PC-3 (cell line): ENCODE data around the gene ARHGEF25. TPM values are rescaled to one million over a fixed set of nuclear protein-coding genes. Genes with fewer than 3 reads are reported as not detected.

ENCODE experiments used
- ATAC-seq: fragments of 200-7000 bp; cut with Tn5 transposase; 2 replicates; pipeline ENCODE4 v1.9.1; 2020; ENCODE audit warnings: mild to moderate bottlenecking, moderate library complexity
- Bru-seq: library from RNA; stranded (reverse); fragments of 400-500 nt; gene quantifications from one replicate; lab custom pipeline; 2021; lab: Mats Ljungman, UMichigan
- BruChase-seq, 2 experiments: library from RNA; stranded (reverse); fragments of 400-500 nt; gene quantifications; one replicate each; lab custom pipeline; 2021; lab: Mats Ljungman, UMichigan
- BruUV-seq: library from RNA; stranded (reverse); fragments of 400-500 nt; replicated peaks from 2 replicates; lab custom pipeline; 2021; lab: Mats Ljungman, UMichigan
- CTCF ChIA-PET: fragments of 300-600 bp; sonication (Branson Sonifier 250); formaldehyde crosslinking; loops from one replicate; lab custom pipeline; 2022; ENCODE audit warnings: antibody characterized with exemption; lab: Charles Lee
- POLR2A ChIA-PET: fragments of 300-600 bp; sonication (Branson Sonifier 250); formaldehyde crosslinking; loops from one replicate; lab custom pipeline; 2022; ENCODE audit warnings: antibody characterized with exemption; ENCODE audit not compliant: unreplicated experiment; lab: Charles Lee
- DNase-seq: peaks from one replicate; pipeline ENCODE4 v3.0.0-alpha.2; 2015
- H2AFZ ChIP-seq: fragments of 300-600 bp; sonication (generic); 2 replicates; pipeline ENCODE4 v1.6.0; 2016; ENCODE audit warnings: antibody characterized with exemption, low read length
- H3F3A ChIP-seq: fragments of 300-600 bp; sonication (generic); one replicate; pipeline ENCODE4 v1.6.0; 2017; ENCODE audit warnings: antibody characterized with exemption, low read length, control low read depth, mild to moderate bottlenecking; ENCODE audit not compliant: unreplicated experiment
- H3K27ac ChIP-seq: fragments of 300-600 bp; sonication (generic); 2 replicates; pipeline ENCODE4 v1.5.1; 2016; ENCODE audit warnings: mild to moderate bottlenecking, low read length
- H3K27me3 ChIP-seq: fragments of 300-600 bp; sonication (generic); 2 replicates; pipeline ENCODE4 v1.6.1; 2016; ENCODE audit warnings: low read length, mixed read lengths
- H3K36me3 ChIP-seq: fragments of 300-600 bp; sonication (generic); 2 replicates; pipeline ENCODE4 v1.6.1; 2016; ENCODE audit warnings: low read depth, mixed run types, low read length, mixed read lengths
- H3K4me1 ChIP-seq: fragments of 300-600 bp; sonication (generic); 2 replicates; pipeline ENCODE4 v1.5.1; 2016; ENCODE audit warnings: low read length; ENCODE audit not compliant: insufficient read depth
- H3K4me2 ChIP-seq: fragments of 300-600 bp; sonication (generic); 2 replicates; pipeline ENCODE4 v1.6.0; 2016; ENCODE audit warnings: low read length
- H3K4me3 ChIP-seq: fragments of 300-600 bp; sonication (generic); 2 replicates; pipeline ENCODE4 v1.5.1; 2016; ENCODE audit warnings: mild to moderate bottlenecking, low read length, mixed read lengths
- H3K79me2 ChIP-seq: fragments of 300-600 bp; sonication (generic); 2 replicates; pipeline ENCODE4 v1.6.1; 2017; ENCODE audit warnings: low read length, mixed read lengths
- H3K9ac ChIP-seq: fragments of 300-600 bp; sonication (generic); 2 replicates; pipeline ENCODE4 v1.6.0; 2016; ENCODE audit warnings: mild to moderate bottlenecking, low read length
- H3K9me2 ChIP-seq: fragments of 300-600 bp; sonication (generic); replicated peaks from 2 replicates; pipeline ENCODE4 v1.6.1; 2016; ENCODE audit warnings: mixed run types, low read length, mixed read lengths
- H3K9me3 ChIP-seq: fragments of 300-600 bp; sonication (generic); 2 replicates; pipeline ENCODE4 v1.6.1; 2016; ENCODE audit warnings: low read length, mixed read lengths
- H4K20me1 ChIP-seq: fragments of 300-600 bp; sonication (generic); 2 replicates; pipeline ENCODE4 v1.6.1; 2016; ENCODE audit warnings: low read length, mixed read lengths
- EZH2 ChIP-seq: fragments of 300-600 bp; sonication (generic); IDR thresholded peaks from one replicate; pipeline ENCODE4 v1.6.1; 2017; ENCODE audit warnings: antibody characterized with exemption, mild to moderate bottlenecking, low read length; ENCODE audit not compliant: unreplicated experiment
- EZH2phosphoT487 ChIP-seq: fragments of 300-600 bp; sonication (generic); IDR thresholded peaks from 2 replicates; pipeline ENCODE4 v1.6.1; 2018; ENCODE audit warnings: mild to moderate bottlenecking, antibody characterized with exemption, low read length, borderline replicate concordance
- intact Hi-C: fragments of 100-400 bp; cut with micrococcal nuclease; formaldehyde crosslinking; loops from 2 replicates; pipeline ENCODE4 v1.9.0; 2023
- long read RNA-seq: library from polyadenylated mRNA; unstranded; transcript quantifications from one replicate; pipeline ENCODE4 v2.0.0, GENCODE V29; 2021; ENCODE audit not compliant: unreplicated experiment
- total RNA-seq: library from RNA; depleted of rRNA; stranded (reverse); fragments of >200 nt; gene quantifications from 2 replicates; pipeline ENCODE4 v1.2.3, GENCODE V29; 2014; rRNA removed
- TF ChIP-seq, protein P1 (sequence below): fragments of 300-600 bp; sonication (generic); conservative IDR thresholded peaks from 2 replicates; pipeline ENCODE4 v1.5.1; 2017; ENCODE audit warnings: antibody characterized with exemption, low read depth, mild to moderate bottlenecking, low read length

ARHGEF25 gene
- 10.0 and 18.1 TPM in 2 replicates for total RNA-seq
- percentile 51 among the genes with signal in this experiment for Bru-seq, nascent RNA
- percentile 68 among the genes with signal in this experiment for BruChase-seq, experiment 1, labeled RNA remaining after a 6-hour chase
- BruChase-seq, experiment 2, labeled RNA remaining after a 2-hour chase: percentile 64 among the genes with signal in this experiment
- long read RNA-seq: 0 reads

DNA sequence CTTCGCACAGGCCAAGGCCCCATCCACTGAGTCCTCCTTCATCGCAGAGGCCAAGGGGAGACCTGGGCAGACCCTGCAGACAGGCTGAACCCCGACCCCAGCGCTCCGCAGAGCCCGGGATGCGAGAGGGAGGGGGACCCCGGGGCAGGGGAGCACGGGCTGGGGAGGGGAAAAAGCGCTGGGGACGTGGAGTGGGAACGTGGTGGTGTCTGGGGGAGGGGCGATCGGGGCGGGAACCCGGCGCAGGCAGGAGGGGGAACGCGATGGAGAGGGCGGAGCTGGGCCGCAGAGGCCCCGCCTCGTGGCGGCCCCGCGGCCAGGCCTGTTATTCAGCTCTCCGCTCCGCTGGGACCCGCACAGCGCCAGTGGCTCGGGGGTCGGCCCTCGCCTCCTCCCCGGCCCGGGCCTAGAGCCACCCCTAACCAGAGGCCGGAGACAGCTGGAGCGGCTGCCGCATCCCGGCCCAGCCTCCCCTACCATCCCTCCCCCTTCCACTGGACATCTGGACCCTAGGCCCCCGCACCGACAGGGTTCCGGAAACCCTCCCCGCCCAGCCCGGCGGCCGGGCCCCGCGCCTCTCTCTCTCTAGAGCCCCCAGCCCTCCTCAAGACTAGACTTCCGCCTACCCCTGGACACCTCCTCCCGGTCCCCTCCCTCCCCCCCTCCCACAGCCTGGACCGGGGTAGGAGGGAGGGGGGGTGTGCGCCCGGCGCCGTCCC, at the start of gene ARHGEF25:
Gene ARHGEF25 (plus strand): TSS at position 328 of the 719 bp plus-strand sequence. CDS start 460 bp downstream, outside the sequence.
- Histone ChIP-seq H3K4me2 (peak within 1 kb of the TSS; percentile 88), H3K9ac (peak within 1 kb of the TSS; percentile 63), H3K4me3 (peak within 1 kb of the TSS; percentile 78), H3K9me2 (no peaks in the 10 kb centered on the region), H2AFZ (peak within 1 kb of the TSS; percentile 96), H3K4me1 (peaks cover 9% of the 10 kb centered on the region; the same call in 1 of the 2 replicates), H3K27ac (no peak within 1 kb of the TSS), H3K9me3 (no peaks in the 10 kb centered on the region), H3K27me3 (no peaks in the 10 kb centered on the region), H4K20me1 (no peaks in the 10 kb centered on the region), H3K79me2 (no peaks in the 10 kb centered on the region), H3F3A (no peaks in the 10 kb centered on the region), H3K36me3 (no peaks in the 10 kb centered on the region)
- ChIA-PET CTCF (interaction anchor here (0.6 kb wide), 2 partner anchors 28 to 123 kb away, joined by 3 to 4 read pairs; no protein-coding TSS in a partner anchor), POLR2A (no interaction called here)
- BruUV-seq: no TSS peak
- DNase-seq (peak; percentile 35), ATAC-seq (peak; percentile 90)
- TF ChIP-seq EZH2 (no peak), EZH2phosphoT487 (no peak)
- TF ChIP-seq, protein P1, sequence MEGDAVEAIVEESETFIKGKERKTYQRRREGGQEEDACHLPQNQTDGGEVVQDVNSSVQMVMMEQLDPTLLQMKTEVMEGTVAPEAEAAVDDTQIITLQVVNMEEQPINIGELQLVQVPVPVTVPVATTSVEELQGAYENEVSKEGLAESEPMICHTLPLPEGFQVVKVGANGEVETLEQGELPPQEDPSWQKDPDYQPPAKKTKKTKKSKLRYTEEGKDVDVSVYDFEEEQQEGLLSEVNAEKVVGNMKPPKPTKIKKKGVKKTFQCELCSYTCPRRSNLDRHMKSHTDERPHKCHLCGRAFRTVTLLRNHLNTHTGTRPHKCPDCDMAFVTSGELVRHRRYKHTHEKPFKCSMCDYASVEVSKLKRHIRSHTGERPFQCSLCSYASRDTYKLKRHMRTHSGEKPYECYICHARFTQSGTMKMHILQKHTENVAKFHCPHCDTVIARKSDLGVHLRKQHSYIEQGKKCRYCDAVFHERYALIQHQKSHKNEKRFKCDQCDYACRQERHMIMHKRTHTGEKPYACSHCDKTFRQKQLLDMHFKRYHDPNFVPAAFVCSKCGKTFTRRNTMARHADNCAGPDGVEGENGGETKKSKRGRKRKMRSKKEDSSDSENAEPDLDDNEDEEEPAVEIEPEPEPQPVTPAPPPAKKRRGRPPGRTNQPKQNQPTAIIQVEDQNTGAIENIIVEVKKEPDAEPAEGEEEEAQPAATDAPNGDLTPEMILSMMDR: no peak
- intact Hi-C loops: no loop called here

DNA sequence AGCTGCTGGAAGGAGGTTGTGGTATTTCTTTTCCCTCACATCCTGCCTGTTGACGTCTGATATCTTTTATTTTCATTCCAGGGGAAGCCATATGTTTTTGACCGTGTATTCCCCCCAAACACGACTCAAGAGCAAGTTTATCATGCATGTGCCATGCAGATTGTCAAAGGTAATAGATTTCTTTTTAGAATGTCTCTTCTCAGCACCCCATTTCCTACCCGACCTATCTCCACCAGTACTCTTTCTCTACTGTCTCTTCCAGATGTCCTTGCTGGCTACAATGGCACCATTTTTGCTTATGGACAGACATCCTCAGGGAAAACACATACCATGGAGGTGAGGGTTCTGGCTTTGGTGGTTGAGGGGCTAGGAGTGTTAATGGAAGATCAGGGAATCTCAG, 47.9 kb upstream of the ARHGEF25 start:
- ChIA-PET POLR2A (no interaction called here), CTCF (no interaction called here)
- Histone ChIP-seq H3K36me3 (no peaks in the 10 kb centered on the region), H3K79me2 (no peaks in the 10 kb centered on the region), H4K20me1 (no peaks in the 10 kb centered on the region), H3K4me3 (no peak overlapping the region), H3F3A (no peaks in the 10 kb centered on the region), H3K9me3 (no peaks in the 10 kb centered on the region), H3K9ac (no peak overlapping the region), H3K4me1 (no peaks in the 10 kb centered on the region), H3K27me3 (peaks cover 12% of the 10 kb centered on the region; the same call in 1 of the 2 replicates), H3K9me2 (no peaks in the 10 kb centered on the region), H3K4me2 (no peak overlapping the region), H3K27ac (no peak overlapping the region), H2AFZ (no peak overlapping the region)
- DNase-seq: no peak
- intact Hi-C loops: no loop called here
- BruUV-seq: no TSS peak
- TF ChIP-seq, protein P1: no peak
- no peak for TF ChIP-seq EZH2phosphoT487
- TF ChIP-seq EZH2: no peak
- ATAC-seq: no peak
